Keratinocyte (primary cell): Measurements from ENCODE around the gene ADARB2. TPM values are rescaled to one million over a fixed set of nuclear protein-coding genes. Genes with fewer than 3 reads are reported as not detected.

ENCODE experiments used
- DNase-seq: peaks from one replicate; pipeline ENCODE4 v3.0.0-alpha.2; 2011; ENCODE audit warnings: low read depth, missing footprints, low spot score
- FAIRE-seq: peaks from 2 replicates; lab custom pipeline; 2011; peaks lifted over from hg19 to GRCh38; lab: Jason Lieb, UNC
- H2AFZ ChIP-seq: 2 replicates; pipeline ENCODE4 v1.6.0; 2012; ENCODE audit warnings: low read length, control low read depth, inconsistent platforms; ENCODE audit not compliant: control insufficient read depth
- H3K27ac ChIP-seq: 2 replicates; pipeline ENCODE4 v1.5.1; 2011; ENCODE audit warnings: low read length; ENCODE audit not compliant: control insufficient read depth, insufficient read depth
- H3K27me3 ChIP-seq: 3 replicates; pipeline ENCODE4 v1.6.0; 2011; ENCODE audit warnings: low read length; ENCODE audit not compliant: control insufficient read depth, insufficient read depth; ENCODE audit errors: extremely low read depth
- H3K36me3 ChIP-seq, 2 experiments: 2 replicates in 1 of 2; 3 replicates in 1 of 2; pipeline ENCODE4 v1.5.1; 2011; ENCODE audit warnings: low read length in 2 of 2, mild to moderate bottlenecking in 1 of 2; ENCODE audit not compliant: control insufficient read depth in 2 of 2, insufficient read depth in 2 of 2; ENCODE audit errors: extremely low read depth in 1 of 2
- H3K4me1 ChIP-seq: 3 replicates; pipeline ENCODE4 v1.5.1; 2011; ENCODE audit warnings: low read length; ENCODE audit not compliant: control insufficient read depth, insufficient read depth; ENCODE audit errors: extremely low read depth
- H3K4me2 ChIP-seq: 3 replicates; pipeline ENCODE4 v1.6.0; 2011; ENCODE audit warnings: low read depth, low read length; ENCODE audit not compliant: control insufficient read depth, insufficient read depth; ENCODE audit errors: extremely low read depth
- H3K4me3 ChIP-seq, 3 experiments: fragments of 200-600 bp in 1 of 3; sonication (generic) in 1 of 3; 2 replicates in 2 of 3; 3 replicates in 1 of 3; pipeline ENCODE4 v1.5.1; 2011 to 2016; ENCODE audit warnings: low read length in 3 of 3, mild to moderate bottlenecking in 3 of 3, control low read depth in 2 of 3, inconsistent platforms in 1 of 3, low read depth in 1 of 3, mixed read lengths in 1 of 3, mixed run types in 1 of 3, moderate library complexity in 1 of 3; ENCODE audit not compliant: control insufficient read depth in 2 of 3, insufficient read depth in 2 of 3; ENCODE audit errors: extremely low read depth in 1 of 3
- H3K79me2 ChIP-seq: 2 replicates; pipeline ENCODE4 v1.6.0; 2012; ENCODE audit warnings: low read length; ENCODE audit not compliant: control insufficient read depth, insufficient read depth
- H3K9ac ChIP-seq: 3 replicates; pipeline ENCODE4 v1.6.0; 2011; ENCODE audit warnings: low read length; ENCODE audit not compliant: control insufficient read depth, insufficient read depth; ENCODE audit errors: extremely low read depth
- H3K9me1 ChIP-seq: 3 replicates; pipeline ENCODE4 v1.6.0; 2011; ENCODE audit warnings: low read length; ENCODE audit not compliant: control insufficient read depth, insufficient read depth; ENCODE audit errors: extremely low read depth
- H3K9me3 ChIP-seq: 2 replicates; pipeline ENCODE4 v1.5.1; 2012; ENCODE audit warnings: low read depth, low read length; ENCODE audit not compliant: control insufficient read depth
- H4K20me1 ChIP-seq: 3 replicates; pipeline ENCODE4 v1.6.0; 2011; ENCODE audit warnings: low read length; ENCODE audit not compliant: control insufficient read depth, insufficient read depth; ENCODE audit errors: extremely low read depth
- CTCF ChIP-seq, 3 experiments: IDR thresholded peaks in 1 of 3; conservative IDR thresholded peaks in 1 of 3; optimal IDR thresholded peaks in 1 of 3; 2 replicates in 2 of 3; 3 replicates in 1 of 3; pipeline versions ENCODE3 to v1.5.1; 2011; ENCODE audit warnings: low read length in 3 of 3, mild to moderate bottlenecking in 3 of 3, moderate library complexity in 2 of 3, control low read depth in 1 of 3, inconsistent platforms in 1 of 3; ENCODE audit not compliant: insufficient read depth in 2 of 3; ENCODE audit errors: extremely low read depth in 1 of 3
- EZH2 ChIP-seq: IDR thresholded peaks from one replicate; pipeline ENCODE4 v1.6.1; 2012; ENCODE audit warnings: inconsistent platforms, mild to moderate bottlenecking, low read length, moderate library complexity
- dilution Hi-C: fragments of 300-500 bp; cut with MboI; formaldehyde crosslinking; loops from one replicate; pipeline ENCODE4 v1.7.0; 2020; ENCODE audit warnings: low sequenced_read_pairs; ENCODE audit not compliant: extremely low pct_ligation_motif_present
- polyA plus RNA-seq, 5 experiments: library from polyadenylated mRNA; depleted of rRNA in 3 of 5; stranded (reverse) in 3 of 5; stranded (forward) in 1 of 5; unstranded in 1 of 5; fragments of >200 nt; gene quantifications; 1 replicate in 1 of 5; 2 replicates in 3 of 5; 3 replicates in 1 of 5; pipeline versions ENCODE4 v1.2.1 to v1.2.3, GENCODE V29; 2011 to 2012; ENCODE audit warnings: missing spikeins in 2 of 5, low read depth in 1 of 5, low replicate concordance in 1 of 5

The ADARB2 gene
- polyA plus RNA-seq, 1 donor (not counting 4 experiments of a cell fraction or from before 2014, with no cell fraction given), result not detected

DNA sequence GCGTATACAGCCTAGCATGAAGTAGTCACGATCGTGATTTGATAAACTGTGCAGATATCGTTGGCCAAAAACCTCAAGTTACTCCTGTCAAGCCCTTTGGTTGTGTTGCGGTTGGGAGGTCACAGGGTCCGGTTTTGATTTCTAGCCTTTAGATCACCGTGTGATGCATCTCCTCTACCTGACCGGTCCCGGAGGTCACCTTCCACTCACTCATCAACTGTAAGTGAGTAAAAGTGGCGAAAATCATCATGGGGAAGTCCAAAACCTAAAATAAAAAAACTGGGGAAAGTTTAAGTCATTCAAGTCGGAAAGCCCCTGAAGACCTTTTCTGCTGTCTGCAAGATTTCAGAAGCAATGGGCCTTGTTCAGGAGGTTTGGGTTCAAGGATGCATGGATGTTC, 62.8 kb downstream of the ADARB2 start:
- Histone ChIP-seq H3K4me3 (no peak overlapping the region), H3K27ac (no peak overlapping the region), H3K36me3 (no peaks in the 10 kb centered on the region), H3K4me2 (no peak overlapping the region), H3K4me1 (peaks cover 3% of the 10 kb centered on the region), H3K27me3 (no peaks in the 10 kb centered on the region), H3K9me3 (no peaks in the 10 kb centered on the region), H3K79me2 (no peaks in the 10 kb centered on the region), H2AFZ (no peak overlapping the region), H3K9ac (no peak overlapping the region), H4K20me1 (no peaks in the 10 kb centered on the region), H3K9me1 (no peaks in the 10 kb centered on the region)
- DNase-seq (no peak), FAIRE-seq (no peak)
- dilution Hi-C loops, result no loop called here
- no peak for TF ChIP-seq EZH2
- TF ChIP-seq CTCF (optimal IDR thresholded peaks at IDR 0.05 in 1 of 3, IDR thresholded peaks at IDR 0.05 in 1 of 3, conservative IDR thresholded peaks at IDR 0.05 in 1 of 3; ENCODE audit: extremely low read depth in 1 of 3, insufficient read depth in 2 of 3, low read length in 3 of 3), result no peak

DNA sequence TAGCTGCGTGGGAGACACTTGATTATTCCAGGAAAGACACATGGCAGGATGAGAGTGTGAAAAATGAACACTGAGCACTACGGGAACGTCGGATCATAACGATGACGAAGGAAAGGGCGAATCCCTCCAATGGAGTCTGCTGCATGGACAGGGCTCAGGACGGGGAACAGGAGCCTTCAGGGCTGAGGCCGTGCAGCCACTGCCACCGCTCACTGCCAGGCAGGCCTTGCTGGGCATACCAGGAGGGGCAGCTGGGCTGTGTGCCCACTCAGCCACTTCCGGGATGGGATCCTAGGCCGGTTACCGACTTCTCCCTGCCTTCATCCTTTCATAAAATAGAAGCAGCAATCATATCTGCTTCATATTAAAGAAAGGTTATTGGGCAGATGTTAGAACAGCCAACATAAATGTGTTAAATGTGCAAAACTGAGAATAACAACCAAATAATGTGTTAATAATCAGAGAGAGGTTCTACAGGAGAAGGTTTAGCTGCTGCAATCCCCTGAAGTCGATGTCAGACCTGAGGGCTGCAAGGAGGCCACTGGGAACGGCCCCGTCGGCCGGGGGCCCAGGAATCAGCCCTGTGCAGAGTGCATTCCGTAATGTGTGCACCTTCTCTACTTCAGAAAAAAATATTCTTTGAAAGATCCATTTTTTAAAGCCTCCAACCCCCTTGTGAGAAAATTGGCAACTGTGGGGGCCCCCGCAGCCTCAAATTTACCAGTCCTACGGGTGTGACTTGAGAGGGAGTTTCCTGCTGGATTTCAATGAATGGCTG, 63.6 kb downstream of the ADARB2 start:
- Histone ChIP-seq H3K27me3 (no peaks in the 10 kb centered on the region), H3K9me3 (no peaks in the 10 kb centered on the region), H3K4me1 (peaks cover 3% of the 10 kb centered on the region), H2AFZ (no peak overlapping the region), H4K20me1 (no peaks in the 10 kb centered on the region), H3K27ac (no peak overlapping the region), H3K9ac (no peak overlapping the region), H3K79me2 (no peaks in the 10 kb centered on the region), H3K4me3 (no peak overlapping the region), H3K9me1 (no peaks in the 10 kb centered on the region), H3K36me3 (no peaks in the 10 kb centered on the region), H3K4me2 (no peak overlapping the region)
- dilution Hi-C loops, result no loop called here
- no peak for TF ChIP-seq CTCF (optimal IDR thresholded peaks at IDR 0.05 in 1 of 3, IDR thresholded peaks at IDR 0.05 in 1 of 3, conservative IDR thresholded peaks at IDR 0.05 in 1 of 3; ENCODE audit: extremely low read depth in 1 of 3, insufficient read depth in 2 of 3, low read length in 3 of 3)
- TF ChIP-seq EZH2, result no peak
- FAIRE-seq (no peak), DNase-seq (no peak)
